Lower leg skin (tissue), 3 donors: ENCODE data around the gene LCA5L.

ENCODE experiments used
- CTCF ChIP-seq, 3 donors: fragments of 450-650 bp; IDR thresholded peaks; one replicate each; pipeline ENCODE4 v1.5.1; 2016; ENCODE audit warnings: antibody characterized with exemption in 3 of 3, mild to moderate bottlenecking in 3 of 3, moderate library complexity in 2 of 3
- POLR2A ChIP-seq, 2 donors: fragments of 450-650 bp; IDR thresholded peaks; one replicate each; pipeline ENCODE4 v1.6.1; 2016 to 2017; ENCODE audit warnings: antibody characterized with exemption in 2 of 2, mild to moderate bottlenecking in 1 of 2, moderate library complexity in 1 of 2

GRCh38 chr21:39483917-39484316, 38.3 kb upstream of the LCA5L start:
- no peak for TF ChIP-seq CTCF (IDR thresholded peaks at IDR 0.05)
- no peak for TF ChIP-seq POLR2A (IDR thresholded peaks at IDR 0.05)
